K562 (cell line): ENCODE data around the gene CRACR2B. TPM values are rescaled to one million over a fixed set of nuclear protein-coding genes. Genes with fewer than 3 reads are reported as not detected.

ENCODE experiments used
- ARID4B ChIP-seq: sonication (generic); formaldehyde crosslinking; IDR thresholded peaks from 2 replicates; pipeline ENCODE4 v1.8.0; 2022; ENCODE audit warnings: mild to moderate bottlenecking, missing genetic modification reagents
- ASH1L ChIP-seq: fragments of 450-650 bp; IDR thresholded peaks from 2 replicates; pipeline ENCODE4 v1.6.1; 2018; ENCODE audit warnings: borderline replicate concordance, mild to moderate bottlenecking, low read depth; ENCODE audit not compliant: partially characterized antibody
- BCOR ChIP-seq: fragments of 450-650 bp; IDR thresholded peaks from 2 replicates; pipeline ENCODE4 v1.6.1; 2016
- EP300 ChIP-seq: IDR thresholded peaks from 2 replicates; pipeline ENCODE4 v1.6.1; 2012; ENCODE audit warnings: low read length, improper control_type of control experiment
- FOXP1 ChIP-seq: sonication (generic); formaldehyde crosslinking; IDR thresholded peaks from 2 replicates; pipeline ENCODE4 v1.8.0; 2022; ENCODE audit warnings: mild to moderate bottlenecking, missing genetic modification reagents
- GABPB1 ChIP-seq: sonication (generic); formaldehyde crosslinking; IDR thresholded peaks from 2 replicates; pipeline ENCODE4 v1.8.0; 2022; ENCODE audit warnings: mild to moderate bottlenecking, missing genetic modification reagents
- HCFC1 ChIP-seq: IDR thresholded peaks from 2 replicates; pipeline ENCODE4 v1.6.1; 2012; ENCODE audit warnings: low read depth, low read length, improper control_type of control experiment
- KDM2B ChIP-seq: fragments of 250-450 bp; sonication (Bioruptor Pico); IDR thresholded peaks from 2 replicates; pipeline ENCODE4 v1.8.0; 2021; ENCODE audit warnings: mild to moderate bottlenecking, moderate library complexity
- MCM3 ChIP-seq: fragments of 450-650 bp; IDR thresholded peaks from 2 replicates; pipeline ENCODE4 v1.6.1; 2016
- PCBP1 ChIP-seq: fragments of 200-400 bp; formaldehyde crosslinking; IDR thresholded peaks from 2 replicates; pipeline ENCODE4 v1.6.1; 2018; ENCODE audit warnings: mild to moderate bottlenecking, low read depth, low read length; ENCODE audit not compliant: poor library complexity, severe bottlenecking
- RFX1 ChIP-seq: fragments of 450-650 bp; IDR thresholded peaks from 2 replicates; pipeline ENCODE4 v1.6.1; 2016; ENCODE audit warnings: mild to moderate bottlenecking, moderate library complexity
- SIX5 ChIP-seq, 2 experiments: IDR thresholded peaks; 2 replicates each; pipeline ENCODE4 v1.6.1; 2011; ENCODE audit warnings: low read length in 2 of 2, borderline replicate concordance in 1 of 2, low read depth in 1 of 2, mild to moderate bottlenecking in 1 of 2, moderate library complexity in 1 of 2; ENCODE audit not compliant: insufficient read depth in 1 of 2
- SNIP1 ChIP-seq: fragments of 450-650 bp; IDR thresholded peaks from 2 replicates; pipeline ENCODE4 v1.7.1; 2017; ENCODE audit warnings: low read depth, mild to moderate bottlenecking
- SP1 ChIP-seq: sonication (generic); formaldehyde crosslinking; IDR thresholded peaks from 2 replicates; pipeline ENCODE4 v1.8.1; 2022; ENCODE audit warnings: mild to moderate bottlenecking, missing genetic modification reagents
- TFE3 ChIP-seq: fragments of 450-650 bp; formaldehyde crosslinking; IDR thresholded peaks from 2 replicates; pipeline ENCODE4 v1.4.0; 2020; ENCODE audit warnings: mild to moderate bottlenecking, mixed read lengths
- polyA plus RNA-seq, 8 experiments: library from polyadenylated mRNA; depleted of rRNA in 4 of 8; stranded (reverse) in 5 of 8; unstranded in 3 of 8; fragments of >200 nt; fragmentation: Nextera tagmentation in 2 of 8; fragmentation: Illumina TruSeq in 1 of 8; extraction: Ambion mirVana in 2 of 8; extraction: Trizol in 1 of 8; gene quantifications; 2 replicates each; pipeline versions ENCODE4 v1.2.1 to v1.2.3, GENCODE V29; 2011 to 2014; ENCODE audit warnings: inconsistent platforms in 1 of 8, missing spikeins in 1 of 8
- total RNA-seq, 7 experiments: library from RNA; depleted of rRNA in 6 of 7; stranded (reverse); fragments of >200 nt in 6 of 7; fragmentation: Illumina TruSeq in 2 of 7; extraction: Trizol in 2 of 7; gene quantifications; 2 replicates each; pipeline versions ENCODE4 v1.2.1 to v1.2.3, GENCODE V29; 2011 to 2021; ENCODE audit warnings: low replicate concordance in 1 of 7

The CRACR2B gene
- total and polyA plus RNA-seq, 9 of the 15 experiments (the other 6 are each of a cell fraction or from before 2014, with no cell fraction given), result 0.10 to 51.0 (median 6.0) TPM

DNA sequence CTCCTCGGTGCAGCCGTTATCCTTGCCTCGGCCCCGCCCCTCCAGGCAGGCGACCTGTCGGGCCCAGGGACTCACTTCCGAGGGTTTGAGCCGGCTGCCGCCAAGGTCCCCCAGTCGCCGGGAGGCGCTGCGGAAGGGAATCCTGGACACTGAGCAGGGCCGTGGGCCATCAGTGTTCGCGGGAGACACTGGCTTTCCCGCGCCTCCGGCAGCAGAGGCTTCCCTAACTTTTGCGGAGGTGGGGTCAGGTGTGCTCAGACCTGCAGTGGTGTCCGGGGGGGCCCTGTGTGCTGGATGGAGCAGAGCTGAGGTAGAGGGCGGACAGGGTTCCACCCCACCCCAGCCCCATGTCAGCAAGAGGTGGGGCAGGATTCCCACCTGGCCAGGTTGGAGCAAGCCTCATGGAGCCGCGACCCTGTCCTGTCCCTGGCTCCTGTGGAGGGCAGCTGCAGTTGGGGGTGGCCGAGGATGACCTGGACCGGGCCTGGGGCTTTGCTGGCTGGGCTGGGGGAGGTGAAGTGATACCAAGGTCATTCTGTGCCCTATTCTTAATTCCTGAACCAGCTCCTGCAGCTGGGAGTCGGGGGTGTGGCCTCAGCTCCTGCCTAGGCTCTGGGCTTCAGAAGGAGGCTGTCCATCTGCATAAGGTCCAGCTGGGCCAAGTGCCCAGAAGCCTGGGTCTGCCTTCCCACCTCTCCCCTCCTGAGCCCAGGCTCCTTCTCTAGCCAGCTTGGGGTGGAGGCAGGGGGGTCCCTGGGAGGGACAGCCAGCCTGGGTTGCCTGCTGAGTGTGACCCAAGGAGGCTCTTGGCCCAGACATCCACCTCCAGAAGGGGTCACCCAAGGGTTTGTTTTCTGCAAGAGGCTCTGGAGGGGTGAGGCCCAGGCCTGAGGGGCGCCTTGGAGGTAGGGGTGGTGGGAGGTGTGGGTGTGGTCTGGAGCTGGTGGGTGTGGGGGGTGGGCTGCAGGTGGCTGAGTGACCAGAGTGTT is 23.4 kb downstream of the CRACR2B start (continued):
- TF ChIP-seq ARID4B (no peak), SIX5 (IDR thresholded peaks at IDR 0.05; ENCODE audit: borderline replicate concordance in 1 of 2, insufficient read depth in 1 of 2, low read depth in 1 of 2, low read length in 2 of 2) (no peak), BCOR (no peak), EP300 (no peak), GABPB1 (CRISPR knock-in tag) (no peak), PCBP1 (no peak), HCFC1 (no peak), KDM2B (no peak), MCM3 (no peak), SNIP1 (no peak), SP1 (CRISPR knock-in tag) (no peak), ASH1L (no peak), TFE3 (CRISPR knock-in tag) (no peak), FOXP1 (CRISPR knock-in tag) (no peak), RFX1 (no peak)
